ENCODE results near the gene ASB1. TPM values are rescaled to one million over a fixed set of nuclear protein-coding genes. Genes with fewer than 3 reads are reported as not detected.

Gene ASB1
- total RNA-seq, 2 experiments from 2014 or later, result 26.2 to 28.9 TPM

DNA sequence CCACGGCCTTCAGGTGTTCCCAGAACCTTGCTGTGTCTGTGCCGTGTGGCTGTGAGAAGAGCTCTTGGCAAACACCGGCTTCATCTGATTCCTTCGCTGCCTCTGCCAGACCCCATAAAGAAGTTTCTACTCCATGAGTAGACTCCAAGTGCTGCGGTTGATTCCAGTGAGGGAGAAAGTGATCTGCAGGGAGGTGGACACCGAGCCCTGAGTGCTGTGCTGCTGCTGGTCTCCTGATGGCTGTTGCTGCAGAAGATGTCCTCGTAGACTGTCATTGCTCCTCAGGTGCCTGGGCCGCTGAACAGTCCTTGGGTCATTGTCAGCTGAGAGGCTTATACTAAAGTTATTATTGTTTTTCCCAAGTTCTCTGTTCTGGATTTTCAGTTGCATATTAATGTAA is 19.6 kb downstream of the ASB1 start:
- Mint-ChIP-seq H3K9me3 (no peaks in the 10 kb centered on the region), H3K4me1 (peaks cover 11% of the 10 kb centered on the region), H3K36me3 (ENCODE audit: low read depth) (peaks cover 50% of the 10 kb centered on the region), H3K27ac (no peak overlapping the region), H3K4me3 (no peak overlapping the region), H3K27me3 (no peaks in the 10 kb centered on the region)
- peak; percentile 3 for DNase-seq
- ChIA-PET CTCF (no interaction called here), POLR2A (no interaction called here)

DNA sequence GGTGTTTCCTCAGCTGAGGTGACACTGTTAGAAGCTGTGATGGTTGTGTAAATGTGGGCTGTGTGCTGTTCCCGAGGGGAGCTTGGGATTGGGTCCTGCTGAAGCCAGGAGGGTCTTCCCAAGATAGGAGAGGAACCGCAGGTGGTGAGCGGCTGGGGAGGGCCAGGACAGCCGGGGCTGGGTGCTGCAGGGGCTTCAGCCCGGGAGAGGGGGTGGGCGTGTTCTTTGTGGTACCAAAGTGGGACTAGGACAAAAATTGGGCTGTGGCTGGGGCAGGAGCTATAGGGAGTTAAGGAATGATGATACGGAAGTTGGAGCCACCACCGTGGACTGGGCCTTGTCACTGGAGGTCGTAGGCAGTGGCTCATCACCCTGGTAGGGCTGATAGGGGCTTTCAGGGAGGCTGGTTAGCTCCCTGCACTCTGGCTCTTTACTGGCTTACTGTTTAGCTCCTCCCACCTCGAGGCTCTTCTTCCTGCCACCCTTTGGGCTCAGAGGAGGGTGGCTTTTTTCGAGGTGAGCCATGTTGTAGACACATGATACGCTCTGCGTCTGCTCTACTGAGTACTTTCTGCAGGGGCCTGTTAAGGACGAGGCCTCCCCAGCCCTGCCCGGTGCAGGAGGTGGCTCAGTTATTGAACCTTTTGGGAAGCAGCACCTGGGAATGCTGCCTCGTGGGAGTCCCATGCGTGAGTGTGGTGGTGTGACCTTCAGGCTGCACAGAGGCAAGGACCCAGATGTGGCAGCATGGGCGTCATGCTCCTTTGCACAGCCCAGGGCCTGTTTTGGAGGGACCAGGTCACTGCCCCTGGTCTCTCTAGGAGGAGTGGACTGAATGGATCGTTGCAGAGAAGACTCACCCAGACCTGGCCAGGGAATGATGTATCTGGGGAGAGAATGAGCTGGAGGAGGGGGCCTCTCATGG is 21.6 kb downstream of the ASB1 start:
- POLR2A ChIA-PET, result no interaction called here
- Mint-ChIP-seq H3K4me1 (peaks cover 11% of the 10 kb centered on the region), H3K27me3 (no peaks in the 10 kb centered on the region), H3K9me3 (no peaks in the 10 kb centered on the region), H3K36me3 (ENCODE audit: low read depth) (peaks cover 61% of the 10 kb centered on the region), H3K27ac (no peak overlapping the region), H3K4me3 (no peak overlapping the region)
- peak; percentile 5 for DNase-seq
- CTCF ChIA-PET, result interaction anchor here (1.0 kb wide), 1 partner anchor 11 kb away, joined by 4 read pairs; no protein-coding TSS in a partner anchor

DNA sequence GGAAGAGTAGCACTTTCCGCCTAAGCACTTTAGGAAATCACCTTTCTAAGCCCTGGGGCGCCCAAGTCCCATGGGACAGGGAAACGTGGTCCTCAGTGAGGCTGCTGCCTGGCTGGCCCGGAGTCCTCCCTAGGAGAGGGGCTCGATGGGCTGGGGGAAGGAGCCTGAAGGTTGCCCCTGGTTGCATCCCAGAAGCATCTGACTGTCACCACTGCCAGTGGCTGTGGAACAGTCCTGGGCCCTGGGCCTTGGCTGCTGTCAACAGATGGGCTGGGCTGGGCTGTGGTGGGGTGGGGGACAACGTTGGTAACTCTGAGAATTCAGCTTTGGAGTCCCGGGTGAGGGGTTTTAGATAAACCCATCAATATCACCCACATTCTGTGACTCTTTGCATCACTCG is 22.5 kb downstream of the ASB1 start:
- peaks cover under 1% of the 10 kb centered on the region for H3K9me3 Mint-ChIP-seq
- peaks cover 58% of the 10 kb centered on the region for H3K36me3 Mint-ChIP-seq (ENCODE audit: low read depth)
- H3K27me3 Mint-ChIP-seq, result peaks cover under 1% of the 10 kb centered on the region
- no peak overlapping the region for H3K27ac Mint-ChIP-seq
- CTCF ChIA-PET, result no interaction called here
- POLR2A ChIA-PET, result no interaction called here
- DNase-seq, result peak; percentile 4
- no peak overlapping the region for H3K4me3 Mint-ChIP-seq
- H3K4me1 Mint-ChIP-seq, result peaks cover 11% of the 10 kb centered on the region

DNA sequence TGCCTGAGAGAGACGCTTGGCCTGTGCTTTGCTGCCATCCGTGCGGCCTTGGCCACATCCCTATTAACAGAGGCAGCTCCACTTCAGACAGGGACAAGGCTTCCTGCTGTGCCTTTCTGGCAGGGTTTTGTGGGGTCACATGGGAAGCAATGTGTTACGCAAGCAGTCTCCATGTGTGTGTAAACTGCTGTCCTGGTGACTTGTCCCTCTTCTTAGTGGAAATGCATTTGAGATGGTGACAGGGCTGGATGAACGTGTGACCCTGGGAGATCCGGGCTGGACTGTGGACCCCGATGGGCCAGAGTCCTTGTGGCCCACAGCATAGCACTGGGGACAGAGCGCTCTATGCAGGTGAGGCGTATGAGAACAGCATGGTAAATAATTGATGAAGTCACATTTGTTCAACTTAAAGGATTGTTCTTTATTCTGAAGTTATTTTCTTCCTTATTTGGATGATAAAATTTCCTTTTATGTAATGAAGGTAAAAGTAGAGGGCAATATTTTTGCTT is 23.2 kb downstream of the ASB1 start:
- H3K4me1 Mint-ChIP-seq, result peaks cover 11% of the 10 kb centered on the region
- ChIA-PET CTCF (no interaction called here), POLR2A (no interaction called here)
- no peak overlapping the region for H3K27ac Mint-ChIP-seq
- peaks cover 55% of the 10 kb centered on the region for H3K36me3 Mint-ChIP-seq (ENCODE audit: low read depth)
- no peak for DNase-seq
- no peak overlapping the region for H3K4me3 Mint-ChIP-seq
- peaks cover 2% of the 10 kb centered on the region for H3K27me3 Mint-ChIP-seq
- peaks cover 6% of the 10 kb centered on the region for H3K9me3 Mint-ChIP-seq

DNA sequence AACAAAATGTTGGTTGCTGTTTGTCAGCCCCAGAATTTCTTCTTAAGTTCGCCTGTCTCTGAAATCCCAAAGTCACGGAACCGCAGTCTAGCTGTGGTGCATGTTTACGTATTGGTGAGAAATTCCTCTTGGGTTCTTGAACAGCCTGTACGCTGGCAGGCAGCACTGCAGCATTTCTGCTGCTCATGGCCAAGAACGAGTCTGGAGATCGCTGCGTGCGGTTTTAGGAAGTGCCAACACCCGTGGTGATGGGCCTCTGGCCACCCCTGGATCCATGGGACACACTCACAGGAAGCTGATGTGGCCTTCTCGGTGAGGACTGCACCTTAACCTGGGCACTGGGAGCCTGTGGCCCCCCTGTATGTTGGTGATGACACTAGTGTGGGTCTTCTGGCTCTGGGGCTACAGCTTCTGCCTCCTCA is 23.7 kb downstream of the ASB1 start:
- H3K4me1 Mint-ChIP-seq, result peaks cover 11% of the 10 kb centered on the region
- peaks cover 2% of the 10 kb centered on the region for H3K27me3 Mint-ChIP-seq
- peaks cover 51% of the 10 kb centered on the region for H3K36me3 Mint-ChIP-seq (ENCODE audit: low read depth)
- CTCF ChIA-PET, result no interaction called here
- DNase-seq, result peak; percentile 5
- H3K27ac Mint-ChIP-seq, result no peak overlapping the region
- no peak overlapping the region for H3K4me3 Mint-ChIP-seq
- POLR2A ChIA-PET, result no interaction called here
- H3K9me3 Mint-ChIP-seq, result peaks cover 11% of the 10 kb centered on the region

DNA sequence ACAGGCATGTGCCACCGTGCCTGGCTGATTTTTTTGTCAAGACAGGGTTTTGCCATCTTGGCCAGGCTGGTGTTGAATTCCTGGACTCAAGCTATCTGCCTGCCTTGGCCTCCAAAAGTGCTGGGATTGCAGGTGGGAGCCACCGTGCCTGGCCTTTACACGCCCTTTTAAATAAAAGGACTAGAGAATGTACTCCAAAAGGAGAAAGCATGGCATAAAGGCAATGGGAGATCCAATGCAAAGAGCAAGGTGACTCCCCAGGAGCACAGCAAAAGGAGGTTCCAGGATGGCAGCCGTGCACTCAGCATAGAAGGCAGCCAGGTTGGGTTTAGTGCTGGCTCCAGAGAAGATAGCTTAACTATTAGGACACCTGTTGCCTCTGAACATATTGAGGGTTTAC is 27.1 kb downstream of the ASB1 start:
- Mint-ChIP-seq H3K4me3 (no peak overlapping the region), H3K36me3 (ENCODE audit: low read depth) (peaks cover 29% of the 10 kb centered on the region), H3K4me1 (no peaks in the 10 kb centered on the region), H3K27ac (no peak overlapping the region), H3K27me3 (peaks cover 11% of the 10 kb centered on the region), H3K9me3 (peaks cover 20% of the 10 kb centered on the region)
- ChIA-PET POLR2A (no interaction called here), CTCF (interaction anchor here (0.5 kb wide), 1 partner anchor 857 kb away, joined by 3 read pairs; no protein-coding TSS in a partner anchor)
- peak; percentile 3 for DNase-seq

DNA sequence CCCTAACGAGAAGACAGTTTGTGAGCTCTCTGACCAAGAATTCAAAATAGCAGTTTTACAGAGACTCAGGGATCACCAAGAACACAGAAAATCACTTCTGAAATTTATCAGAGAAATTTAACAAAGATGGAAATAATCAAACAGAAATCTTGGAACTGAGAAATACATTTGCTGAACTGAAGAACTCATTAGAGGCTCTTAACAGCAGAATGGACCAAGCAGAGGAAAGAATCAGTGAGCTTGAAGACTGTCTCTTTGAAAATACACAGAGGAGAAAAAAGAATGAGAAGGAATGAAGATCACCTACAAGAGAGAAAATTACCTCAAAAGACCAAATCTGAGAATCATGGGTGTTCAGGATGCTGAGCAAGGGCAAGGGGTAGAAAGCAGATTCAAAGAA is 29.7 kb downstream of the ASB1 start:
- no peak overlapping the region for H3K27ac Mint-ChIP-seq
- no peak overlapping the region for H3K4me3 Mint-ChIP-seq
- peaks cover 14% of the 10 kb centered on the region for H3K36me3 Mint-ChIP-seq (ENCODE audit: low read depth)
- POLR2A ChIA-PET, result no interaction called here
- peaks cover 11% of the 10 kb centered on the region for H3K27me3 Mint-ChIP-seq
- H3K4me1 Mint-ChIP-seq, result no peaks in the 10 kb centered on the region
- DNase-seq, result no peak
- CTCF ChIA-PET, result no interaction called here
- peaks cover 20% of the 10 kb centered on the region for H3K9me3 Mint-ChIP-seq

DNA sequence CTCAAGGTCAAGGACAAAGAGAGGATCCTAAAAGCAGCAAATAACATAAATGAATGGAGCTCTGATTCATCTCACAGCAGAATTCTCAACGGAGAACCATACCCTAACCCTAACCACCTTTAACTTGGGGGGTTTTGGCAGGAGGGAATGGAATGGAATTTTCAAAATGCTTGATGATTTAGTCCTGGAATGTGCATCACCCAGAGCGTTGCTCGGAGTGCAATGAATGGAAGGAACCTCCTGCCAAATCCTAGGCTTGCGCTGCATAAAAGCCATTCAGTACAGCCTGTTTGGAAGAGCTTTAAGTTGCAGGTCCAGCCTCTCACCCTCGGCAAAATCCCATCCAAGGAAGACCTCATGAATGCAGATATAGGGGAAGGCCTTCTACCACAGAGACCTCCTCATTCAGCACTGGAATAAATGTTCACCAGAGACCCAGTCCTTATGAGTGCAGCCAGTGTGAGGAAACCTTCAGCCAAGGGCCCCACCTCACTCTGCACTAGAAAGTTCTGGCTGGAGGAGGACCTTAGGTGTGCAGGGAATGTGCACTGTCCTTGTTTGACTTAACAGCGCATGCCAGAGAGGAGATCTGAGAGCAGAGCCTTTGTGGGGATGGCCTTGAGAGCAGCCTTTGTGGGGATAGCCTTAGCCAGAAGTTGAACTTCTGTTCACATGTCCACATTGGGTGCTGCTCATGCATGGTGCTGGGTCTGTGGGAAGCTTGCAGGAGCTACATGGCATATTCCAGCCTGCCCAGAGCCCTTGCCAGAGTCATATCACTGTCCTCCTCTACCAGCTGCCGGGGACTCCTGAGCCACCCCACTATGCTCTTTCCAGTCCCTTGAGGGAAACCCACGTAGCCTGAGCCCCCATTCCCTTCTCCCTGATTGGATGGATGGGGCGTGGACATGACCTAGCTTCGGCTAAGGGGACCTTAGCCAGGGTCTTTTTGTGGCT is 30.5 kb downstream of the ASB1 start:
- POLR2A ChIA-PET, result no interaction called here

DNA sequence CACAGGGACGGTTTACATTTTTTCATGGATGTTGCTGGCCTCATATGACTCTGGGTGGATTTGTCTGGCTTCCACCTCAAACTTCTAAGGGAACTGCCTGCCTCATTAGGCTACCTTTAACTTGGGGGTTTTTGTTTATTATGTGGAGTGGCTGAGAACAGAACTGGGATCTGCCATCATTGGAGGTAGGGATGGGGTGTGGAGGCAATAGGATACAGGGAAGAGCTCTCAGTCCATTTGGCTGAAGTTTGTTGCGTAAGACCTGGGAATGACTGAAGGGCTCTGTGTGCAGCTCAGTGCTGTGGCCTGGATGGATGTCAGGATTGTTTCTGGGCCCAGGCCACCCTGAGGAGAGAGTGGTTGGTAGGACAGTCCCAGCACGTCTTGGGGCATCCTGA is 31.2 kb downstream of the ASB1 start:
- H3K27me3 Mint-ChIP-seq, result peaks cover 11% of the 10 kb centered on the region
- no peak overlapping the region for H3K27ac Mint-ChIP-seq
- H3K4me1 Mint-ChIP-seq, result peaks cover 3% of the 10 kb centered on the region
- peak; percentile 1 for DNase-seq
- POLR2A ChIA-PET, result no interaction called here
- H3K9me3 Mint-ChIP-seq, result peaks cover 20% of the 10 kb centered on the region
- H3K36me3 Mint-ChIP-seq (ENCODE audit: low read depth), result no peaks in the 10 kb centered on the region
- no peak overlapping the region for H3K4me3 Mint-ChIP-seq
- CTCF ChIA-PET, result interaction anchor here (0.6 to 1.4 kb wide), 2 partner anchors 20 to 598 kb away, joined by 3 to 5 read pairs; no protein-coding TSS in a partner anchor

More for the DNA sequence above, 30.5 kb downstream of the ASB1 start:
- Mint-ChIP-seq H3K36me3 (ENCODE audit: low read depth) (peaks cover 6% of the 10 kb centered on the region), H3K4me1 (no peaks in the 10 kb centered on the region), H3K27me3 (peaks cover 11% of the 10 kb centered on the region), H3K4me3 (no peak overlapping the region), H3K27ac (no peak overlapping the region), H3K9me3 (peaks cover 20% of the 10 kb centered on the region)
- CTCF ChIA-PET, result interaction anchor here (0.6 to 1.4 kb wide), 2 partner anchors 19 to 599 kb away, joined by 3 to 5 read pairs; no protein-coding TSS in a partner anchor
- peak; percentile 3 for DNase-seq

DNA sequence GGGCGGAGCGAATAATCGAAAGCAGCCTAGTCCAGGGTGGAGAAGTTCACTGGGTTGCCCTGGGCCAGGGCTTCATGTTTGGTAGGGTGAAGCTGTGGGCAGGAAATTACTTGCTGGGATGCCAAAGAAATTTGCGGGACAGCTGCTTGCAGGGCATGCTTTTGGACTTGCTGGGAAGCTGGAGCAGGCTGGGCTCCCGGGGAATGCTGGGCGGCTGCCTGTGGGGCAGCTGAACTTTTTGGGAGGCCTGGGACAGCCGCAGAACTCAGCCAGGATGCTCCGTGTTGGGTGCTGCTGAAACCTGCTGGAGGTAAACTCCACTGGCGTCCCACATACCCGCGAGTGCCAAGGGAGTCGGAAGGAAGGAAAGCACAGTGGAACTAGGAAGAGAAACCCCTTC is 31.9 kb downstream of the ASB1 start:
- CTCF ChIA-PET, result interaction anchor here (1.4 kb wide), 1 partner anchor 20 kb away, joined by 3 read pairs; no protein-coding TSS in a partner anchor
- Mint-ChIP-seq H3K4me3 (no peak overlapping the region), H3K27me3 (peaks cover 11% of the 10 kb centered on the region), H3K27ac (no peak overlapping the region), H3K9me3 (peaks cover 20% of the 10 kb centered on the region), H3K36me3 (ENCODE audit: low read depth) (no peaks in the 10 kb centered on the region), H3K4me1 (peaks cover 7% of the 10 kb centered on the region)
- no peak for DNase-seq
- POLR2A ChIA-PET, result no interaction called here

DNA sequence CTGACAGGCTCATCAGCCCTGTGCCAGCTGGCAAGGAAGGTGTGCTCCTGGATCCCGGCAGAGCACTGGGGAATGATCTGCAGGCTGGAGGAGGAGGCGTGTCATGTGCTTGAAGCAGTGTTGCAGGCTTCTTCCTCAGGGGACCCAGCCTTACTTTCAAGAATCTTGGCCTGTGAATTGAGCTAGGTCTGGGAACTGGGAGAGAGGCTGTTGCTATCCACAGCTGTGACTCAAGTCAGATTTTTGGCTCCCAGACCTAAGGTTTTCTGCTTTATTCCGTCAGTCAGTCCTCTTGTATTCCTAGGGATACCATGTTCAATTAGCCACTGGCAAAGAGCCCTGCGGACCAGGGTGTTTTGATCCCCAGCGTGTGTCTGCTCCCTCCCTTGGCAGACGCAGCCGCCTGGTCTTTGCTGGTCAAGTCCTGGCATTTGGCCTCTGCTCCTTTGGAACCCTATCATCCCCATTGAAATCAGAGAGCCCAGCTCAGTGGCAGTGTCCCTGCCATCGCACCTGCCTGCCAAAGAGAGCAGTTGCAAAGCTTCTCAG is 32.4 kb downstream of the ASB1 start:
- Mint-ChIP-seq H3K4me3 (no peak overlapping the region), H3K27ac (no peak overlapping the region), H3K9me3 (peaks cover 20% of the 10 kb centered on the region), H3K4me1 (peaks cover 7% of the 10 kb centered on the region), H3K27me3 (peaks cover 11% of the 10 kb centered on the region), H3K36me3 (ENCODE audit: low read depth) (no peaks in the 10 kb centered on the region)
- DNase-seq, result peak; percentile 2
- ChIA-PET CTCF (no interaction called here), POLR2A (no interaction called here)

DNA sequence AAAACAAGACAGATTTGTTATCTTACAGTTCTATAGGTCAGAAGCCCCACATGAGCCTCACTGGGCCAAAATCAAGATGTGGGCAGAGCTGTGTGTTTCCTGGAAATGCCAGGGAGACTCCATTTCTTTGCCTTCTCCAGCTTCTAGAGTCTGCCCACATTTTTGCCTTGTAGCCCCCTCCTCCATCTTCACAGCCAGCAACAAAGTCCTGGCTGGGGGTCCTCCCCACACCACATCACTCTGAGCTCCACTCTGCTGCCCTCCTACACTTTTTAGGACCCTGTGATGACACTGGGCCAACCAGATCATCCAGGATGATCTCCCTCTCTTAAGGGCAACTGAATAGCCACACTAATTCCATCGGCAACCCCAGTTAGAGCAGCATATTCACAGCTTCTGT is 34.3 kb downstream of the ASB1 start:
- Mint-ChIP-seq H3K9me3 (peaks cover 7% of the 10 kb centered on the region), H3K4me3 (no peak overlapping the region), H3K36me3 (ENCODE audit: low read depth) (no peaks in the 10 kb centered on the region), H3K27me3 (peaks cover 10% of the 10 kb centered on the region), H3K27ac (no peak overlapping the region), H3K4me1 (peaks cover 7% of the 10 kb centered on the region)
- ChIA-PET POLR2A (no interaction called here), CTCF (interaction anchor here (1.0 to 1.3 kb wide), 3 partner anchors 28 to 103 kb away, joined by 3 read pairs; no protein-coding TSS in a partner anchor)
- peak; percentile 4 for DNase-seq

Data from activated CD4-positive, alpha-beta T cell treated with anti-CD3 and anti-CD28 coated beads, Interleukin-2, amount 10 ng/mL, durations not matched to agents 7 days and 5 days (primary cell).